GM12878 (cell line): ENCODE measurements around the gene LRRC45. TPM values are rescaled to one million over a fixed set of nuclear protein-coding genes. Genes with fewer than 3 reads are reported as not detected.

ENCODE experiments used
- CREM ChIP-seq: IDR thresholded peaks from 2 replicates; pipeline ENCODE4 v1.6.1; 2014; ENCODE audit warnings: antibody characterized with exemption, low read depth
- ETV6 ChIP-seq, 2 experiments: fragments of 450-650 bp in 1 of 2; IDR thresholded peaks in 1 of 2; conservative IDR thresholded peaks in 1 of 2; 2 replicates each; pipeline ENCODE4 v1.6.1; 2014; ENCODE audit warnings: antibody characterized with exemption in 1 of 2, borderline replicate concordance in 1 of 2, low read depth in 1 of 2, mild to moderate bottlenecking in 1 of 2, moderate library complexity in 1 of 2
- HDGF ChIP-seq: fragments of 450-650 bp; IDR thresholded peaks from 2 replicates; pipeline ENCODE4 v1.6.1; 2016; ENCODE audit warnings: antibody characterized with exemption
- IKZF2 ChIP-seq, 2 experiments: fragments of 450-650 bp; IDR thresholded peaks; 2 replicates each; pipeline ENCODE4 v1.6.1; 2017; ENCODE audit warnings: mild to moderate bottlenecking in 2 of 2, moderate library complexity in 2 of 2
- MYB ChIP-seq: fragments of 150-350 bp; IDR thresholded peaks from 2 replicates; pipeline ENCODE4 v1.6.1; 2014; ENCODE audit warnings: mild to moderate bottlenecking, low read depth, low read length, borderline replicate concordance
- NFYA ChIP-seq: IDR thresholded peaks from 2 replicates; pipeline ENCODE4 v1.6.1; 2011; ENCODE audit warnings: low read depth, mild to moderate bottlenecking, low read length, improper control_type of control experiment, borderline replicate concordance
- RAD51 ChIP-seq: fragments of 450-650 bp; IDR thresholded peaks from 2 replicates; pipeline ENCODE4 v1.6.1; 2016; ENCODE audit warnings: moderate library complexity, mild to moderate bottlenecking, inconsistent platforms
- RBBP5 ChIP-seq: fragments of 200-600 bp; sonication (generic); conservative IDR thresholded peaks from 2 replicates; pipeline ENCODE4 v1.6.1; 2016
- RFX5 ChIP-seq: IDR thresholded peaks from 2 replicates; pipeline ENCODE4 v1.6.1; 2011; ENCODE audit warnings: low read depth, low read length, improper control_type of control experiment
- SIN3A ChIP-seq: IDR thresholded peaks from 2 replicates; pipeline ENCODE4 v1.6.1; 2012; ENCODE audit warnings: low read depth, low read length, improper control_type of control experiment
- SP1 ChIP-seq: IDR thresholded peaks from one replicate; pipeline ENCODE4 v1.6.1; 2011; ENCODE audit warnings: low read depth, low read length
- STAT1 ChIP-seq: fragments of 450-650 bp; conservative IDR thresholded peaks from 2 replicates; pipeline ENCODE4 v1.6.1; 2014; ENCODE audit warnings: antibody characterized with exemption, mild to moderate bottlenecking
- SUZ12 ChIP-seq: fragments of 200-600 bp; sonication (generic); IDR thresholded peaks from one replicate; pipeline ENCODE4 v1.6.1; 2018; ENCODE audit warnings: antibody characterized with exemption, mild to moderate bottlenecking; ENCODE audit not compliant: unreplicated experiment
- TBL1XR1 ChIP-seq: IDR thresholded peaks from 2 replicates; pipeline ENCODE4 v1.6.1; 2012; ENCODE audit warnings: low read depth, low read length, improper control_type of control experiment
- polyA plus RNA-seq, 11 experiments: library from polyadenylated mRNA; depleted of rRNA in 4 of 11; unstranded in 6 of 11; stranded (reverse) in 5 of 11; fragments of >200 nt; fragmentation: Nextera tagmentation in 4 of 11; fragmentation: Illumina TruSeq in 1 of 11; extraction: Ambion mirVana in 4 of 11; extraction: Trizol in 1 of 11; gene quantifications; 1 replicate in 1 of 11; 2 replicates in 10 of 11; pipeline versions ENCODE4 v1.2.1 to v1.2.3, GENCODE V29; 2011 to 2016; ENCODE audit warnings: inconsistent platforms in 2 of 11, missing spikeins in 2 of 11, low read depth in 1 of 11
- total RNA-seq, 4 experiments: library from RNA; depleted of rRNA in 3 of 4; stranded (reverse); fragments of >200 nt in 3 of 4; fragmentation: Illumina TruSeq in 1 of 4; extraction: Trizol in 1 of 4; gene quantifications; 2 replicates each; pipeline versions ENCODE4 v1.2.1 to v1.2.3, GENCODE V29; 2013 to 2021
- TF ChIP-seq, protein P1 (sequence below): IDR thresholded peaks from 2 replicates; pipeline ENCODE4 v1.6.1; 2011; ENCODE audit warnings: low read depth, low read length, improper control_type of control experiment, borderline replicate concordance
- TF ChIP-seq, protein P2 (sequence below): fragments of 450-650 bp; IDR thresholded peaks from 2 replicates; pipeline ENCODE4 v1.6.1; 2017; ENCODE audit warnings: borderline replicate concordance
- TF ChIP-seq, protein P3 (sequence below): fragments of 450-650 bp; IDR thresholded peaks from 2 replicates; pipeline ENCODE4 v1.6.1; 2017; ENCODE audit warnings: mild to moderate bottlenecking, moderate library complexity
- TF ChIP-seq, protein P4 (sequence below): fragments of 450-650 bp; IDR thresholded peaks from 2 replicates; pipeline ENCODE4 v1.6.1; 2018; ENCODE audit warnings: mild to moderate bottlenecking, low read depth, moderate library complexity; ENCODE audit not compliant: partially characterized antibody
- TF ChIP-seq, protein P5 (sequence below), 3 experiments: IDR thresholded peaks in 2 of 3; conservative IDR thresholded peaks in 1 of 3; 2 replicates each; pipeline ENCODE4 v1.5.1; 2011; ENCODE audit warnings: low read depth in 3 of 3, low read length in 3 of 3, mild to moderate bottlenecking in 3 of 3, control low read depth in 2 of 3, moderate library complexity in 2 of 3, inconsistent platforms in 1 of 3, mixed read lengths in 1 of 3; ENCODE audit not compliant: control insufficient read depth in 2 of 3, insufficient read depth in 1 of 3; ENCODE audit errors: extremely low read depth in 1 of 3

LRRC45 gene
- total and polyA plus RNA-seq, 10 of the 15 experiments (the other 5 are each of a cell fraction or from before 2014, with no cell fraction given), result 0.03 to 27.7 (median 10.4) TPM

DNA sequence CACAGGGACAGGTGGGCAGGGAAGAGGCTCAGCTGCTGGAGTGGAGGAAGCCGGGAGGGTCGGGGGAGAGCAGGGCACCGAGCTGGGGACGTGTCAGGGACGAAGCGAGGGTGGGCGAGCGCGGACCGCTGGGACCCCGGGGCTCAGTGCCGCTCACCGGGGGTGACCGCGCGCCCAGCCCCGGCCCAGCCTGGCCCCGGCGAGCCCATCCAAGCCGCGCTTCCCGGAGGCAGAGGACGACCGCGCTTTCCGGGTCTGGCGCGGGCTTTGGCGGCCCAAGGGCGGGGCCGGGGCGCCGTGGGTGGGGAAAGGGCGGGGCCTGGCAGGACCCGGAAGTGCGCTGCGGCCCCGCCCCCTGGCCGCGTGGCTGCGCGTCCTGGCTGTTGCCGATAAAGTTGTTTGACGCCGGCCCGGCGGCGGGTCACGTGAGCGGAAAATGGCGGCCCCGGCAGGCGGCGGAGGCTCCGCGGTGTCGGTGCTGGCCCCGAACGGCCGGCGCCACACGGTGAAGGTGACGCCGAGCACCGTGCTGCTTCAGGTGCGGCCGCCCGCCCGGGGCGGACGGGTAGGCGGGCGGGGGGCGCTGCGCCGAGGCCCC, 45.8 kb upstream of the LRRC45 start, which contains the start of gene ASPSCR1 (continued):
- TF ChIP-seq SIN3A (peak; percentile 83), RAD51 (peak; percentile 81), HDGF (no peak), SP1 (peak; percentile 79), NFYA (no peak), TBL1XR1 (peak; percentile 38; the same call in 1 of the 2 replicates), RFX5 (no peak), STAT1 (peak; percentile 95; the same call in 1 of the 2 replicates), RBBP5 (peak; percentile 84; the same call in 1 of the 2 replicates), ETV6 (conservative IDR thresholded peaks at IDR 0.05 in 1 of 2, IDR thresholded peaks at IDR 0.05 in 1 of 2; ENCODE audit: borderline replicate concordance in 1 of 2, low read depth in 1 of 2) (0 out of 4 replicates have a peak, but pooled peaks of 1 of the 2 experiments have one; percentile 27), SUZ12 (no peak), MYB (no peak), CREM (peak; percentile 89), IKZF2 (IDR thresholded peaks at IDR 0.05) (no peak)
- TF ChIP-seq, protein P1, sequence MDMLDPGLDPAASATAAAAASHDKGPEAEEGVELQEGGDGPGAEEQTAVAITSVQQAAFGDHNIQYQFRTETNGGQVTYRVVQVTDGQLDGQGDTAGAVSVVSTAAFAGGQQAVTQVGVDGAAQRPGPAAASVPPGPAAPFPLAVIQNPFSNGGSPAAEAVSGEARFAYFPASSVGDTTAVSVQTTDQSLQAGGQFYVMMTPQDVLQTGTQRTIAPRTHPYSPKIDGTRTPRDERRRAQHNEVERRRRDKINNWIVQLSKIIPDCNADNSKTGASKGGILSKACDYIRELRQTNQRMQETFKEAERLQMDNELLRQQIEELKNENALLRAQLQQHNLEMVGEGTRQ, result peak; percentile 90
- TF ChIP-seq, protein P2, sequence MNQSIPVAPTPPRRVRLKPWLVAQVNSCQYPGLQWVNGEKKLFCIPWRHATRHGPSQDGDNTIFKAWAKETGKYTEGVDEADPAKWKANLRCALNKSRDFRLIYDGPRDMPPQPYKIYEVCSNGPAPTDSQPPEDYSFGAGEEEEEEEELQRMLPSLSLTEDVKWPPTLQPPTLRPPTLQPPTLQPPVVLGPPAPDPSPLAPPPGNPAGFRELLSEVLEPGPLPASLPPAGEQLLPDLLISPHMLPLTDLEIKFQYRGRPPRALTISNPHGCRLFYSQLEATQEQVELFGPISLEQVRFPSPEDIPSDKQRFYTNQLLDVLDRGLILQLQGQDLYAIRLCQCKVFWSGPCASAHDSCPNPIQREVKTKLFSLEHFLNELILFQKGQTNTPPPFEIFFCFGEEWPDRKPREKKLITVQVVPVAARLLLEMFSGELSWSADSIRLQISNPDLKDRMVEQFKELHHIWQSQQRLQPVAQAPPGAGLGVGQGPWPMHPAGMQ, result no peak
- TF ChIP-seq, protein P3, sequence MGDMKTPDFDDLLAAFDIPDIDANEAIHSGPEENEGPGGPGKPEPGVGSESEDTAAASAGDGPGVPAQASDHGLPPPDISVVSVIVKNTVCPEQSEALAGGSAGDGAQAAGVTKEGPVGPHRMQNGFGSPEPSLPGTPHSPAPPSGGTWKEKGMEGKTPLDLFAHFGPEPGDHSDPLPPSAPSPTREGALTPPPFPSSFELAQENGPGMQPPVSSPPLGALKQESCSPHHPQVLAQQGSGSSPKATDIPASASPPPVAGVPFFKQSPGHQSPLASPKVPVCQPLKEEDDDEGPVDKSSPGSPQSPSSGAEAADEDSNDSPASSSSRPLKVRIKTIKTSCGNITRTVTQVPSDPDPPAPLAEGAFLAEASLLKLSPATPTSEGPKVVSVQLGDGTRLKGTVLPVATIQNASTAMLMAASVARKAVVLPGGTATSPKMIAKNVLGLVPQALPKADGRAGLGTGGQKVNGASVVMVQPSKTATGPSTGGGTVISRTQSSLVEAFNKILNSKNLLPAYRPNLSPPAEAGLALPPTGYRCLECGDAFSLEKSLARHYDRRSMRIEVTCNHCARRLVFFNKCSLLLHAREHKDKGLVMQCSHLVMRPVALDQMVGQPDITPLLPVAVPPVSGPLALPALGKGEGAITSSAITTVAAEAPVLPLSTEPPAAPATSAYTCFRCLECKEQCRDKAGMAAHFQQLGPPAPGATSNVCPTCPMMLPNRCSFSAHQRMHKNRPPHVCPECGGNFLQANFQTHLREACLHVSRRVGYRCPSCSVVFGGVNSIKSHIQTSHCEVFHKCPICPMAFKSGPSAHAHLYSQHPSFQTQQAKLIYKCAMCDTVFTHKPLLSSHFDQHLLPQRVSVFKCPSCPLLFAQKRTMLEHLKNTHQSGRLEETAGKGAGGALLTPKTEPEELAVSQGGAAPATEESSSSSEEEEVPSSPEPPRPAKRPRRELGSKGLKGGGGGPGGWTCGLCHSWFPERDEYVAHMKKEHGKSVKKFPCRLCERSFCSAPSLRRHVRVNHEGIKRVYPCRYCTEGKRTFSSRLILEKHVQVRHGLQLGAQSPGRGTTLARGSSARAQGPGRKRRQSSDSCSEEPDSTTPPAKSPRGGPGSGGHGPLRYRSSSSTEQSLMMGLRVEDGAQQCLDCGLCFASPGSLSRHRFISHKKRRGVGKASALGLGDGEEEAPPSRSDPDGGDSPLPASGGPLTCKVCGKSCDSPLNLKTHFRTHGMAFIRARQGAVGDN, result peak; percentile 91
- TF ChIP-seq, protein P4, sequence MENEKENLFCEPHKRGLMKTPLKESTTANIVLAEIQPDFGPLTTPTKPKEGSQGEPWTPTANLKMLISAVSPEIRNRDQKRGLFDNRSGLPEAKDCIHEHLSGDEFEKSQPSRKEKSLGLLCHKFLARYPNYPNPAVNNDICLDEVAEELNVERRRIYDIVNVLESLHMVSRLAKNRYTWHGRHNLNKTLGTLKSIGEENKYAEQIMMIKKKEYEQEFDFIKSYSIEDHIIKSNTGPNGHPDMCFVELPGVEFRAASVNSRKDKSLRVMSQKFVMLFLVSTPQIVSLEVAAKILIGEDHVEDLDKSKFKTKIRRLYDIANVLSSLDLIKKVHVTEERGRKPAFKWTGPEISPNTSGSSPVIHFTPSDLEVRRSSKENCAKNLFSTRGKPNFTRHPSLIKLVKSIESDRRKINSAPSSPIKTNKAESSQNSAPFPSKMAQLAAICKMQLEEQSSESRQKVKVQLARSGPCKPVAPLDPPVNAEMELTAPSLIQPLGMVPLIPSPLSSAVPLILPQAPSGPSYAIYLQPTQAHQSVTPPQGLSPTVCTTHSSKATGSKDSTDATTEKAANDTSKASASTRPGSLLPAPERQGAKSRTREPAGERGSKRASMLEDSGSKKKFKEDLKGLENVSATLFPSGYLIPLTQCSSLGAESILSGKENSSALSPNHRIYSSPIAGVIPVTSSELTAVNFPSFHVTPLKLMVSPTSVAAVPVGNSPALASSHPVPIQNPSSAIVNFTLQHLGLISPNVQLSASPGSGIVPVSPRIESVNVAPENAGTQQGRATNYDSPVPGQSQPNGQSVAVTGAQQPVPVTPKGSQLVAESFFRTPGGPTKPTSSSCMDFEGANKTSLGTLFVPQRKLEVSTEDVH, result no peak
- TF ChIP-seq, protein P5, sequence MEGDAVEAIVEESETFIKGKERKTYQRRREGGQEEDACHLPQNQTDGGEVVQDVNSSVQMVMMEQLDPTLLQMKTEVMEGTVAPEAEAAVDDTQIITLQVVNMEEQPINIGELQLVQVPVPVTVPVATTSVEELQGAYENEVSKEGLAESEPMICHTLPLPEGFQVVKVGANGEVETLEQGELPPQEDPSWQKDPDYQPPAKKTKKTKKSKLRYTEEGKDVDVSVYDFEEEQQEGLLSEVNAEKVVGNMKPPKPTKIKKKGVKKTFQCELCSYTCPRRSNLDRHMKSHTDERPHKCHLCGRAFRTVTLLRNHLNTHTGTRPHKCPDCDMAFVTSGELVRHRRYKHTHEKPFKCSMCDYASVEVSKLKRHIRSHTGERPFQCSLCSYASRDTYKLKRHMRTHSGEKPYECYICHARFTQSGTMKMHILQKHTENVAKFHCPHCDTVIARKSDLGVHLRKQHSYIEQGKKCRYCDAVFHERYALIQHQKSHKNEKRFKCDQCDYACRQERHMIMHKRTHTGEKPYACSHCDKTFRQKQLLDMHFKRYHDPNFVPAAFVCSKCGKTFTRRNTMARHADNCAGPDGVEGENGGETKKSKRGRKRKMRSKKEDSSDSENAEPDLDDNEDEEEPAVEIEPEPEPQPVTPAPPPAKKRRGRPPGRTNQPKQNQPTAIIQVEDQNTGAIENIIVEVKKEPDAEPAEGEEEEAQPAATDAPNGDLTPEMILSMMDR (IDR thresholded peaks at IDR 0.05 in 2 of 3, conservative IDR thresholded peaks at IDR 0.05 in 1 of 3; ENCODE audit: control insufficient read depth in 2 of 3, extremely low read depth in 1 of 3, insufficient read depth in 1 of 3, low read depth in 3 of 3, low read length in 3 of 3), result no peak
